K562 (cell line): ENCODE measurements around the gene LZTR1. TPM values are rescaled to one million over a fixed set of nuclear protein-coding genes. Genes with fewer than 3 reads are reported as not detected.

Experiments used
- BCL6 ChIP-seq: fragments of 250-450 bp; sonication (Bioruptor Pico); IDR thresholded peaks from 2 replicates; pipeline ENCODE4 v1.4.0; 2020
- BRF1 ChIP-seq: IDR thresholded peaks from 3 replicates; pipeline ENCODE4 v1.6.1; 2011; ENCODE audit warnings: borderline replicate concordance, mild to moderate bottlenecking; ENCODE audit not compliant: insufficient read length; ENCODE audit errors: extremely low read depth
- CBX2 ChIP-seq: fragments of 200-600 bp; sonication (generic); IDR thresholded peaks from one replicate; pipeline ENCODE4 v1.6.1; 2012; ENCODE audit warnings: mild to moderate bottlenecking, low read length, inconsistent platforms; ENCODE audit not compliant: insufficient read depth, poor library complexity, severe bottlenecking
- DPF2 ChIP-seq: fragments of 450-650 bp; IDR thresholded peaks from 2 replicates; pipeline ENCODE4 v1.6.1; 2016
- FOXP1 ChIP-seq: sonication (generic); formaldehyde crosslinking; IDR thresholded peaks from 2 replicates; pipeline ENCODE4 v1.8.0; 2022; ENCODE audit warnings: mild to moderate bottlenecking, missing genetic modification reagents
- GTF2A2 ChIP-seq: IDR thresholded peaks from 2 replicates; pipeline ENCODE4 v1.6.1; 2016; ENCODE audit warnings: mild to moderate bottlenecking, missing genetic modification characterization, missing compliant biosample characterization
- HDGF ChIP-seq: fragments of 450-650 bp; IDR thresholded peaks from 2 replicates; pipeline ENCODE4 v1.6.1; 2016
- HES1 ChIP-seq: fragments of 450-650 bp; IDR thresholded peaks from 2 replicates; pipeline ENCODE4 v1.6.1; 2016; ENCODE audit warnings: low read depth, mild to moderate bottlenecking, moderate library complexity
- NFRKB ChIP-seq: fragments of 450-650 bp; IDR thresholded peaks from 2 replicates; pipeline ENCODE4 v1.6.1; 2016; ENCODE audit warnings: low read depth
- RBM39 ChIP-seq: fragments of 200-400 bp; formaldehyde crosslinking; optimal IDR thresholded peaks from 2 replicates; pipeline ENCODE3; 2018; ENCODE audit warnings: low read depth, low read length
- TARDBP ChIP-seq: fragments of 450-650 bp; IDR thresholded peaks from 2 replicates; pipeline ENCODE4 v1.6.1; 2016
- TBL1XR1 ChIP-seq, 2 experiments: IDR thresholded peaks; 2 replicates each; pipeline ENCODE4 v1.6.1; 2012; ENCODE audit warnings: improper control_type of control experiment in 2 of 2, low read length in 2 of 2, mild to moderate bottlenecking in 1 of 2
- TEAD1 ChIP-seq, 2 experiments: fragments of 450-650 bp in 1 of 2; sonication (generic) in 1 of 2; formaldehyde crosslinking; IDR thresholded peaks; 2 replicates each; pipeline versions ENCODE4 v1.4.0 to v1.8.0; 2020 to 2022; ENCODE audit warnings: mild to moderate bottlenecking in 2 of 2, missing genetic modification reagents in 1 of 2
- TFAP4 ChIP-seq: sonication (generic); formaldehyde crosslinking; IDR thresholded peaks from 2 replicates; pipeline ENCODE4 v1.8.0; 2022; ENCODE audit warnings: missing genetic modification reagents, mild to moderate bottlenecking, moderate library complexity, borderline replicate concordance
- TRIM24 ChIP-seq, 2 experiments: fragments of 450-650 bp; IDR thresholded peaks; 2 replicates each; pipeline ENCODE4 v1.6.1; 2016
- YBX1 ChIP-seq: fragments of 450-650 bp; IDR thresholded peaks from 2 replicates; pipeline ENCODE4 v1.7.1; 2016; ENCODE audit warnings: mild to moderate bottlenecking
- ZFP91 ChIP-seq: sonication (generic); formaldehyde crosslinking; IDR thresholded peaks from 2 replicates; pipeline ENCODE4 v1.8.0; 2022; ENCODE audit warnings: mild to moderate bottlenecking, missing genetic modification reagents
- ZNF174 ChIP-seq: fragments of 250-450 bp; sonication (Bioruptor Pico); IDR thresholded peaks from 2 replicates; pipeline ENCODE4 v1.4.0; 2020; ENCODE audit warnings: mild to moderate bottlenecking
- ZNF175 ChIP-seq: fragments of 200-800 bp; sonication (Bioruptor generic); IDR thresholded peaks from 2 replicates; pipeline ENCODE4 v1.6.1; 2016; ENCODE audit warnings: low read depth, mild to moderate bottlenecking, missing genetic modification characterization, missing compliant biosample characterization
- ZNF444 ChIP-seq: fragments of 250-450 bp; sonication (Bioruptor Pico); IDR thresholded peaks from 2 replicates; pipeline ENCODE4 v1.4.0; 2020; ENCODE audit warnings: mild to moderate bottlenecking, moderate library complexity
- ZNF512 ChIP-seq: IDR thresholded peaks from 2 replicates; pipeline ENCODE4 v1.6.1; 2016; ENCODE audit warnings: missing genetic modification characterization, missing compliant biosample characterization
- ZNF699 ChIP-seq: fragments of 250-450 bp; sonication (Bioruptor Pico); IDR thresholded peaks from 2 replicates; pipeline ENCODE4 v1.8.0; 2021; ENCODE audit warnings: mild to moderate bottlenecking, moderate library complexity; ENCODE audit not compliant: insufficient replicate concordance
- ZNF717 ChIP-seq: fragments of 250-450 bp; sonication (Bioruptor Pico); IDR thresholded peaks from 2 replicates; pipeline ENCODE4 v1.5.0; 2021
- polyA plus RNA-seq, 8 experiments: library from polyadenylated mRNA; depleted of rRNA in 4 of 8; stranded (reverse) in 5 of 8; unstranded in 3 of 8; fragments of >200 nt; fragmentation: Nextera tagmentation in 2 of 8; fragmentation: Illumina TruSeq in 1 of 8; extraction: Ambion mirVana in 2 of 8; extraction: Trizol in 1 of 8; gene quantifications; 2 replicates each; pipeline versions ENCODE4 v1.2.1 to v1.2.3, GENCODE V29; 2011 to 2014; ENCODE audit warnings: inconsistent platforms in 1 of 8, missing spikeins in 1 of 8
- total RNA-seq, 7 experiments: library from RNA; depleted of rRNA in 6 of 7; stranded (reverse); fragments of >200 nt in 6 of 7; fragmentation: Illumina TruSeq in 2 of 7; extraction: Trizol in 2 of 7; gene quantifications; 2 replicates each; pipeline versions ENCODE4 v1.2.1 to v1.2.3, GENCODE V29; 2011 to 2021; ENCODE audit warnings: low replicate concordance in 1 of 7

The LZTR1 gene
- total and polyA plus RNA-seq, 9 of the 15 experiments (the other 6 are each of a cell fraction or from before 2014, with no cell fraction given), result 2.2 to 135 (median 63.0) TPM

GRCh38 chr22:20962491-20962945 lies 19.6 kb upstream of the LZTR1 start (continued):
- TF ChIP-seq ZNF175 (CRISPR knock-in tag) (no peak), TEAD1 (CRISPR knock-in tag; IDR thresholded peaks at IDR 0.05) (peak in 1 of 2 experiments; percentile 13; a peak in 1 of 4 replicates), DPF2 (no peak), ZNF444 (CRISPR knock-in tag) (no peak), FOXP1 (no peak), ZNF174 (CRISPR knock-in tag) (no peak), GTF2A2 (tag) (0 out of 2 replicates have a peak, but pooled peaks have one; percentile 46), NFRKB (no peak), HES1 (no peak), HDGF (no peak), TARDBP (no peak), BRF1 (no peak), TFAP4 (CRISPR knock-in tag) (0 out of 2 replicates have a peak, but pooled peaks have one; percentile 12), YBX1 (no peak), RBM39 (no peak), ZNF717 (CRISPR knock-in tag) (no peak), ZNF699 (CRISPR knock-in tag) (peak; percentile 55), ZFP91 (CRISPR knock-in tag) (0 out of 2 replicates have a peak, but pooled peaks have one; percentile 53), TRIM24 (IDR thresholded peaks at IDR 0.05) (no peak), ZNF512 (tag) (no peak), CBX2 (no peak), TBL1XR1 (IDR thresholded peaks at IDR 0.05; ENCODE audit: low read length in 2 of 2) (0 out of 4 replicates have a peak, but pooled peaks of 1 of the 2 experiments have one; percentile 25), BCL6 (CRISPR knock-in tag) (no peak)
